GM10248 (cell line): ENCODE data around the gene LRRC18.

Experiments
- CTCF ChIA-PET: fragments of 300-600 bp; sonication (Branson Sonifier 250); formaldehyde crosslinking; extraction: SDS; loops from one replicate; lab custom pipeline; 2021; ENCODE audit warnings: antibody characterized with exemption; lab: Yijun Ruan, JAX
- POLR2A ChIA-PET: fragments of 350-650 bp; sonication (Branson Sonifier 250); formaldehyde crosslinking; extraction: SDS; loops from one replicate; lab custom pipeline; 2020; ENCODE audit warnings: antibody characterized with exemption; lab: Yijun Ruan, JAX
- DNase-seq: peaks from one replicate; pipeline ENCODE4 v3.0.0; 2012; ENCODE audit errors: extremely low spot score
- TF ChIP-seq, protein P1 (sequence below): IDR thresholded peaks from 2 replicates; pipeline ENCODE4 v1.5.1; 2012; ENCODE audit warnings: mild to moderate bottlenecking, low read depth; ENCODE audit errors: extremely low read depth, missing control alignments, control extremely low read depth

Gene LRRC18

DNA sequence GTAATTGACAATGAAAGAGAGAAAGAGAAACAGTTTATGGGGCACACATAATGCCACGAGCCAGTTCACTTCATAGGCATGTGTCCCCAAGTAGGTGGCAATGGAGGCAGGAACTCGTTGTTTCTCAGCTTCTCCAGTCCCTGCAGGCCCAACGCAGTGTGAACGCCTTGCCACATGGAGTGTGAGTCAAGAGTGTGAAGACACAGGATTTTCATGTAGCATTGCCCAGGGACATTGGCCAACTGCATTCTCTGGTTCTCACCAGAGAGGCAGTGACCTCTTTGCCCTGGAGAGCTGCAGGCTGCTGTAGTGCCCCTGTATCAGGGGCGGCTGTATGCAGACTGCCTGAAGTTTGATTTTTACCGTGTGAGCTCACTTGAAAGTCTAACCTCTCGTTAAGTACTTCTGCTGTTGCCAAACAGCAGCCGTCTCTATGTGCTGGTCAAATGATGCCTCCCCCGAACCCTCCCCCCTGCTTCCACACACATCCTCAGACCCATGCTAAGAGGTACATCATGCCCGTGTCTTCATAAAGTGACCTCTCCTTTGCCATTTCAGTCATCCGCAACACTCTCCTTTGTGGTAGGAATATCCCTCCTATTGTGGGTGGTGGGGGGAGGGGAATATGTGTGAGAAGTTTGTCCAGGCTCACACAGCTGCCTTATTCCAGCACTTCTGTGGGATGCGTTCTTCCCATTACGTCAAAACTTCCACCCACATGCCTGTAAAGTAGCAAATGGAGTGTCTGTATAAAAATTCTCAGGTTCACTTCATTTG is 12.7 kb downstream of the LRRC18 start:
- TF ChIP-seq, protein P1, sequence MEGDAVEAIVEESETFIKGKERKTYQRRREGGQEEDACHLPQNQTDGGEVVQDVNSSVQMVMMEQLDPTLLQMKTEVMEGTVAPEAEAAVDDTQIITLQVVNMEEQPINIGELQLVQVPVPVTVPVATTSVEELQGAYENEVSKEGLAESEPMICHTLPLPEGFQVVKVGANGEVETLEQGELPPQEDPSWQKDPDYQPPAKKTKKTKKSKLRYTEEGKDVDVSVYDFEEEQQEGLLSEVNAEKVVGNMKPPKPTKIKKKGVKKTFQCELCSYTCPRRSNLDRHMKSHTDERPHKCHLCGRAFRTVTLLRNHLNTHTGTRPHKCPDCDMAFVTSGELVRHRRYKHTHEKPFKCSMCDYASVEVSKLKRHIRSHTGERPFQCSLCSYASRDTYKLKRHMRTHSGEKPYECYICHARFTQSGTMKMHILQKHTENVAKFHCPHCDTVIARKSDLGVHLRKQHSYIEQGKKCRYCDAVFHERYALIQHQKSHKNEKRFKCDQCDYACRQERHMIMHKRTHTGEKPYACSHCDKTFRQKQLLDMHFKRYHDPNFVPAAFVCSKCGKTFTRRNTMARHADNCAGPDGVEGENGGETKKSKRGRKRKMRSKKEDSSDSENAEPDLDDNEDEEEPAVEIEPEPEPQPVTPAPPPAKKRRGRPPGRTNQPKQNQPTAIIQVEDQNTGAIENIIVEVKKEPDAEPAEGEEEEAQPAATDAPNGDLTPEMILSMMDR = no peak
- ChIA-PET POLR2A (no interaction called here), CTCF (no interaction called here)
- DNase-seq = no peak

DNA sequence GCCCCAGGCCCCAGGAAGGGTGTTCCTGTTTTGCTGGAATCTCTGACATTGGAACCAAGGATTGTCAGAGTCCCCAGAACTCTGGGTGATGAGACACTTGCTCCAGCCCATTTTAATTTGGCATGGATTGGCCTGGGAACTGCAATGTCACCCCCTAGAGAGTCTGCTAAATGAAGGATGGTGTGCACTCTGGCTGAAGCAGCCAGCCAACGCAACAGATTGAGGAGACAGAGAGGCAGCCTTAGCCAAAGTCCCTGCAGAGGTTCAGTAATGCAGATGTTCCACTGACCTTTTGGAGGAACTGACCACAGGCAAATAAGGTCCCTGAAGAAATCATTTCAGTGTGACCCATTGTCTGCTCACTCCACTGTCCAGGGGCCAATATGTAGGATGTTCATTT is 13.4 kb downstream of the LRRC18 start:
- ChIA-PET POLR2A (no interaction called here), CTCF (no interaction called here)
- TF ChIP-seq, protein P1 = no peak
- DNase-seq = no peak

DNA sequence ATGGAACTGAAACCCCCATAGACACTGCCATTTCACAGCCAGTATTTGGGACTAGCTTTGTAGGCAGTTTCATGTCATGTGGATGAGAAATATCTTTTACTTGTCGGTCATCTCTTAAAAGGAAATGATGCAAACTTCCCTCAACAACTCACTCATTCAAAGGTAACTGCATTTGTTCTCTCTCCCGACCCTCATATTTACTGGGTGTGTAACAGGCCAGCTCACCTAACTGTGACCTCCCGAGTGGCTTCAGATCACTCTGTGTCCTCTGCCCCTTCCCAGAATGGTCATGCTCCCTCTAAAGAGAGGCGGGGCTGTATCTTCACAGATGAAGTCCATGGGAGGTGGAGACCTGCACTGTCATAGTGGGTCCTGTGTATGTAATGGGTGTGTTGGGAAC is 14.7 kb downstream of the LRRC18 start:
- CTCF ChIA-PET = interaction anchor here (0.8 to 2.5 kb wide), 4 partner anchors 8 to 95 kb away, joined by 3 to 10 read pairs (median 4); no protein-coding TSS in a partner anchor
- TF ChIP-seq, protein P1 = no peak
- DNase-seq = no peak
- POLR2A ChIA-PET = no interaction called here

DNA sequence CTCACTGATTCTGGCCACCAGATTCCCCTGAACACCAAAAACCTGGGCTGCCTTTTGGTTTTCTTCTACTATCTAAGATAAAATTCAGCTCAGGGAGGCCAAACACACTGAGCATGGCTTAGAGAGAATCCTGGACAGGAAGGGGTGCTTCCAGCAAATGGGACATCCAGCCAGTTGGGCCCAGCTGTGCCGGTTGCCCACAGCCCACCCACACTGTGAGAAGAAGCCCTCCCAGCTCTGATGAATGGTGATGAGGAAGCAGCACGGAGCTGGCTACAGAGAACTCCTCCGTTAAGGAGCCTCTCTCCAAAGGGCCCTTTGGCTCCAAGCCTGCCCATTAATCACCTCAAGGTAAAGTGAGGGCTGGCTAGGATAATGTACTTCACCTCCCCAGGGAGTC is 15.9 kb downstream of the LRRC18 start:
- ChIA-PET POLR2A (no interaction called here), CTCF (interaction anchor here (0.8 to 2.5 kb wide), 3 partner anchors 10 to 23 kb away, joined by 3 to 10 read pairs (median 5); no protein-coding TSS in a partner anchor)
- no peak for DNase-seq
- TF ChIP-seq, protein P1 = no peak

DNA sequence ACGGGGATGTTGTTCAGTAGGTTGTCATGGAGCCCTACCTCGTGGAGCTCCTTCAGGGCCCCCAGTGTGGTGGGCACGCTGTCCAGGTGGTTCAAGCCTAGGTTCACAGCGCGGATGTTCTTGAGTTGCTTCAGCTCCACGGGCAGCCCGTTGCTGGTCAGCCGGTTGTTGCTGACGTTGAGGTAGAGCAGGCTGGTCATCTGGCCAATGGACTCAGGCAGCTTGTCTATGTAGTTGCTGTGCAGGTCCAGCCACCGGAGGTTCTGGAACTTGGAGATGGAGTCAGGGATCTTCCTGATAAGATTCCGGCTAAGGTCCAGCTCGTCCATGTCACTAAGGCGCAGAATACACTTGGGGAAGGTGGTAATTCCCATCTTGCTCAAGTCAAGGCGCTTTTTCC is 26.0 kb downstream of the LRRC18 start:
- no peak for DNase-seq
- ChIA-PET POLR2A (no interaction called here), CTCF (interaction anchor here (1.0 to 3.3 kb wide), 3 partner anchors 10 to 256 kb away, joined by 3 to 11 read pairs (median 10); no protein-coding TSS in a partner anchor)
- TF ChIP-seq, protein P1 = no peak

DNA sequence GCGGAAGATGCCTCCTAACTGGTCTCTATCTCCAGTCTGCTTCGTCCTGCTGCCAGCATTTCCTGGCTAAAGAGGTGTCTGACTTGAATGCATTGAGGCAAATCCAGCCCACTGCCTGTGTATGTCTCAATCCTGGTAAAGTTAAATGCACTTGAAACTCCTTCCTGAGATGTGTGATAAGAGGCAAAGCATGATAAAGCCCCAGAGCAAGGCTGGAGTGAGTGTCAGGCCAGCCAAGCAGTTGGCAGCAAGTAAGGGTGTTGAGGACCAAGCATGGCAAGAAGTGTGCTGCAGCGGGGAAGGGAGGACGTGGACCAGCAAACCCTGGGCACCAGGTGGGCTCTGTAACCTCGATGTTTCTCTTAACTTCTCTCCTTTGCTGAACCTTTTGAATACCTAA is 29.1 kb downstream of the LRRC18 start:
- TF ChIP-seq, protein P1 = no peak
- ChIA-PET CTCF (interaction anchor here (3.3 kb wide), 1 partner anchor 253 kb away, joined by 11 read pairs; no protein-coding TSS in a partner anchor), POLR2A (no interaction called here)
- DNase-seq = no peak
